HCT116 (cell line): Measurements from ENCODE around the gene TMOD1. TPM values are rescaled to one million over a fixed set of nuclear protein-coding genes. Genes with fewer than 3 reads are reported as not detected.

Source experiments
- ATAC-seq: fragments of 200-7000 bp; cut with Tn5 transposase; 2 replicates; pipeline ENCODE4 v1.9.1; 2020; ENCODE audit warnings: mild to moderate bottlenecking, moderate library complexity
- BruUV-seq: library from RNA; stranded (reverse); fragments of 400-500 nt; replicated peaks from 2 replicates; lab custom pipeline; 2021; lab: Mats Ljungman, UMichigan
- CTCF ChIA-PET: fragments of 300-600 bp; sonication (Branson Sonifier 250); formaldehyde crosslinking; loops from one replicate; lab custom pipeline; 2021; ENCODE audit warnings: antibody characterized with exemption; lab: Charles Lee
- POLR2A ChIA-PET: fragments of 300-600, 350-600 bp; sonication (Branson Sonifier 250); formaldehyde crosslinking; loops from one replicate; lab custom pipeline; 2021; ENCODE audit warnings: antibody characterized with exemption; lab: Charles Lee
- RAD21 ChIA-PET, 2 experiments: fragments of 300-600 bp; sonication (Branson Sonifier 250); formaldehyde crosslinking; loops; one replicate each; lab custom pipeline; 2023; ENCODE audit warnings: low total read pairs in 2 of 2; ENCODE audit not compliant: uncharacterized antibody in 2 of 2, unreplicated experiment in 2 of 2, low non-redundant PET in 1 of 2; lab: Charles Lee
- DNase-seq: peaks from one replicate; pipeline ENCODE4 v3.0.0-alpha.2; 2010; ENCODE audit warnings: low read depth, low spot score
- H2AFZ ChIP-seq: fragments of 200-600 bp; shearing (Covaris generic), sonication (generic); 2 replicates; pipeline ENCODE4 v1.6.1; 2017; ENCODE audit warnings: low read depth, mixed run types, mixed read lengths, antibody characterized with exemption, low read length; ENCODE audit not compliant: poor library complexity, severe bottlenecking
- H3K27ac ChIP-seq: 2 replicates; pipeline ENCODE4 v1.5.1; 2012; ENCODE audit warnings: low read depth, low read length
- H3K27me3 ChIP-seq: fragments of 200-600 bp; sonication (generic); 2 replicates; pipeline ENCODE4 v1.6.1; 2016; ENCODE audit warnings: mixed run types, low read length, mixed read lengths; ENCODE audit not compliant: insufficient read depth
- H3K36me3 ChIP-seq, 2 experiments: fragments of 200-500 bp in 1 of 2; fragments of 200-600 bp in 1 of 2; sonication (Bioruptor generic) in 1 of 2; sonication (generic) in 1 of 2; 2 replicates each; pipeline versions ENCODE4 v1.5.1 to v1.6.1; 2014 to 2016; ENCODE audit warnings: low read length in 2 of 2, inconsistent platforms in 1 of 2, mixed read lengths in 1 of 2, mixed run types in 1 of 2; ENCODE audit not compliant: insufficient read depth in 2 of 2, control insufficient read depth in 1 of 2
- H3K4me1 ChIP-seq, 2 experiments: fragments of 200-600 bp in 1 of 2; sonication (generic) in 1 of 2; 2 replicates each; pipeline versions ENCODE4 v1.5.1 to v1.6.1; 2012 to 2017; ENCODE audit warnings: low read length in 2 of 2, inconsistent platforms in 1 of 2, mild to moderate bottlenecking in 1 of 2, mixed read lengths in 1 of 2, mixed run types in 1 of 2, moderate library complexity in 1 of 2; ENCODE audit not compliant: insufficient read depth in 2 of 2, control insufficient read depth in 1 of 2
- H3K4me2 ChIP-seq: fragments of 200-600 bp; sonication (generic); 2 replicates; pipeline ENCODE4 v1.6.1; 2017; ENCODE audit warnings: mixed run types, low read length, mixed read lengths
- H3K4me3 ChIP-seq, 2 experiments: fragments of 200-600 bp in 1 of 2; sonication (generic) in 1 of 2; replicated peaks in 1 of 2; 2 replicates each; pipeline ENCODE4 v1.5.1; 2011 to 2016; ENCODE audit warnings: low read length in 2 of 2, control low read depth in 1 of 2, low read depth in 1 of 2, mild to moderate bottlenecking in 1 of 2, mixed read lengths in 1 of 2, mixed run types in 1 of 2
- H3K79me2 ChIP-seq: fragments of 200-600 bp; sonication (generic); 2 replicates; pipeline ENCODE4 v1.6.1; 2017; ENCODE audit warnings: mild to moderate bottlenecking, mixed run types, low read length, moderate library complexity, mixed read lengths; ENCODE audit not compliant: insufficient read depth
- H3K9ac ChIP-seq: fragments of 200-600 bp; sonication (generic); 2 replicates; pipeline ENCODE4 v1.6.1; 2016; ENCODE audit warnings: low read length, mixed read lengths
- H3K9me2 ChIP-seq: fragments of 200-600 bp; sonication (generic), shearing (Covaris generic); 2 replicates; pipeline ENCODE4 v1.6.1; 2017; ENCODE audit warnings: mixed run types, mild to moderate bottlenecking, moderate library complexity; ENCODE audit not compliant: insufficient read depth
- H3K9me3 ChIP-seq, 2 experiments: fragments of 200-500 bp in 1 of 2; fragments of 200-600 bp in 1 of 2; sonication (Bioruptor generic) in 1 of 2; sonication (generic) in 1 of 2; 2 replicates each; pipeline ENCODE4 v1.6.1; 2014 to 2017; ENCODE audit warnings: low read length in 2 of 2, mixed read lengths in 2 of 2, inconsistent platforms in 1 of 2, low read depth in 1 of 2, mild to moderate bottlenecking in 1 of 2, mixed run types in 1 of 2, moderate library complexity in 1 of 2; ENCODE audit not compliant: control insufficient read depth in 1 of 2, insufficient read depth in 1 of 2
- H4K20me1 ChIP-seq: fragments of 200-600 bp; sonication (generic), shearing (Covaris generic); 2 replicates; pipeline ENCODE4 v1.6.1; 2017; ENCODE audit warnings: mixed run types, mild to moderate bottlenecking, moderate library complexity; ENCODE audit not compliant: insufficient read depth
- JUND ChIP-seq: IDR thresholded peaks from 2 replicates; pipeline ENCODE4 v1.6.1; 2012
- POLR2A ChIP-seq: IDR thresholded peaks from 2 replicates; pipeline ENCODE4 v1.7.0; 2011; ENCODE audit warnings: borderline replicate concordance; ENCODE audit not compliant: insufficient read depth, insufficient read length; ENCODE audit errors: extremely low read depth
- RAD21 ChIP-seq: IDR thresholded peaks from 2 replicates; pipeline ENCODE4 v1.6.1; 2012; ENCODE audit warnings: low read depth, mild to moderate bottlenecking
- TCF7L2 ChIP-seq: IDR thresholded peaks from 2 replicates; pipeline ENCODE4 v1.7.0; 2011; ENCODE audit warnings: borderline replicate concordance, inconsistent platforms; ENCODE audit not compliant: insufficient read depth, insufficient read length; ENCODE audit errors: extremely low read depth
- intact Hi-C: fragments of 100-400 bp; cut with micrococcal nuclease; formaldehyde crosslinking; loops from 2 replicates; pipeline ENCODE4 v1.10.0; 2022
- total RNA-seq: library from RNA; stranded (reverse); gene quantifications from one replicate; pipeline ENCODE4 v1.2.1, GENCODE V29; 2021; ENCODE audit not compliant: unreplicated experiment
- TF ChIP-seq, protein P1 (sequence below), 3 experiments: fragments of 200-600 bp in 1 of 3; sonication (generic) in 1 of 3; IDR thresholded peaks in 2 of 3; conservative IDR thresholded peaks in 1 of 3; 2 replicates each; pipeline ENCODE4 v1.5.1; 2012 to 2017; ENCODE audit warnings: low read depth in 2 of 3, low read length in 2 of 3, antibody characterized with exemption in 1 of 3, borderline replicate concordance in 1 of 3, control low read depth in 1 of 3, mild to moderate bottlenecking in 1 of 3, mixed read lengths in 1 of 3, mixed run types in 1 of 3, moderate library complexity in 1 of 3; ENCODE audit not compliant: insufficient read depth in 1 of 3

The TMOD1 gene
- total RNA-seq, 1 experiment from 2014 or later, result 4.4 TPM

DNA sequence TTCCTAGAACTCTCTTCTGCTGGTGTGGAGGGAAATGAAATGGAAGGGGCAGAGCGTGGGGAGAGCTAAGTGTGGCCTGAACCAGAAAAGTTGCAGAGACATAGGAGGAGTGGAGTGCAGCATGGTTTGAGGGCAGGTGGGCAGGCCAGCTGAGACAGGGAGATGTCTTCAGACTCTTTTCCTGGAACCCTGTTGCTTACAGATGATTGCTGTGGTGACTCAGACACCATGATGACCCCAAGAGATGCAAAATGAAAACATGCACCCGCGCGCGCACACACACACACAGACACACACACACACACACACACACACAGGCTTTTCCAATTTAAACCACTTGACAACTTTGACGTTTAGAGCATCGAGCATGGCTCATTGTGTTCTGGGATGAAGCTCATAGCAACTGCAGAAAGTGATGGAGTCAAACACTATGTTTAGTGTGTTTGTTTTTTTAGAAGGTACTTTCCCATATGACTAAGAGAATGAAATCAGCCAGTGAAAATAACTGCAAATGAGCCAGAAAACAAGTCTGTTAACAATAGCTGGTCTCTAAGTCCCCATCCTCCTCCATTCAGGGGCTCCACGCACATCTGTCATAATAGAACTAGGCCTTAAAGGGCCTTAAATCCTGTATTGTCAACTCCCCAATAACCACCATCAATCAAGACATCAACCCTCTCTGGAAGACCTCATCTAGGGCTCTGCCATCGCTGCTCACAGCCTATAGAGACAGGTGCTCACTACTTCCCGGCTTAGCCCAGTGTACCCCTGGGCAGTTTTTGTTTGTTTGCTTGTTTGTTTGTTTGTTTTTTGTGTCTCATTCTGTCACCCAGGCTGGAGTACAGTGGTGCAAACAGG, 9.6 kb downstream of the TMOD1 start:
- Histone ChIP-seq H3K9ac (no peak overlapping the region), H3K4me3 (no peak overlapping the region), H3K4me2 (peak overlapping the region; percentile 2), H3K9me2 (no peaks in the 10 kb centered on the region), H3K27me3 (no peaks in the 10 kb centered on the region), H3K27ac (no peak overlapping the region), H3K79me2 (no peaks in the 10 kb centered on the region)
- CTCF ChIA-PET, result interaction anchor here (0.7 to 1.3 kb wide), 4 partner anchors 10 to 105 kb away, joined by 3 to 5 read pairs (median 3); partner anchors contain the start of gene TMOD1
- RAD21 ChIA-PET, result no interaction called here
- ATAC-seq, result peak; percentile 34; the same call in 1 of the 2 replicates
- TF ChIP-seq RAD21, result no peak
- TF ChIP-seq JUND, result no peak
- TF ChIP-seq, protein P1, sequence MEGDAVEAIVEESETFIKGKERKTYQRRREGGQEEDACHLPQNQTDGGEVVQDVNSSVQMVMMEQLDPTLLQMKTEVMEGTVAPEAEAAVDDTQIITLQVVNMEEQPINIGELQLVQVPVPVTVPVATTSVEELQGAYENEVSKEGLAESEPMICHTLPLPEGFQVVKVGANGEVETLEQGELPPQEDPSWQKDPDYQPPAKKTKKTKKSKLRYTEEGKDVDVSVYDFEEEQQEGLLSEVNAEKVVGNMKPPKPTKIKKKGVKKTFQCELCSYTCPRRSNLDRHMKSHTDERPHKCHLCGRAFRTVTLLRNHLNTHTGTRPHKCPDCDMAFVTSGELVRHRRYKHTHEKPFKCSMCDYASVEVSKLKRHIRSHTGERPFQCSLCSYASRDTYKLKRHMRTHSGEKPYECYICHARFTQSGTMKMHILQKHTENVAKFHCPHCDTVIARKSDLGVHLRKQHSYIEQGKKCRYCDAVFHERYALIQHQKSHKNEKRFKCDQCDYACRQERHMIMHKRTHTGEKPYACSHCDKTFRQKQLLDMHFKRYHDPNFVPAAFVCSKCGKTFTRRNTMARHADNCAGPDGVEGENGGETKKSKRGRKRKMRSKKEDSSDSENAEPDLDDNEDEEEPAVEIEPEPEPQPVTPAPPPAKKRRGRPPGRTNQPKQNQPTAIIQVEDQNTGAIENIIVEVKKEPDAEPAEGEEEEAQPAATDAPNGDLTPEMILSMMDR (IDR thresholded peaks at IDR 0.05 in 2 of 3, conservative IDR thresholded peaks at IDR 0.05 in 1 of 3; ENCODE audit: borderline replicate concordance in 1 of 3, insufficient read depth in 1 of 3, low read depth in 2 of 3, low read length in 2 of 3), result no peak
- no peak for TF ChIP-seq POLR2A
- no peak for TF ChIP-seq TCF7L2
- TF ChIP-seq, all 23 proteins: peak for 0
- no peaks in the 10 kb centered on the region for H3K9me3 ChIP-seq
- DNase-seq, result no peak
- no peaks in the 10 kb centered on the region for H3K36me3 ChIP-seq
- POLR2A ChIA-PET, result interaction anchor here (0.6 to 2.1 kb wide), 2 partner anchors 10 to 140 kb away, joined by 3 to 7 read pairs; partner anchors contain the start of gene TMOD1
- H2AFZ ChIP-seq, result no peak overlapping the region
- no TSS peak for BruUV-seq
- no peaks in the 10 kb centered on the region for H4K20me1 ChIP-seq
- peaks cover 5 to 20% of the 10 kb centered on the region in 2 experiments; a peak in 2 of 4 replicates for H3K4me1 ChIP-seq
- intact Hi-C loops, result no loop called here
